Psoas muscle (tissue), 8 donors: ENCODE data around the gene APOO. TPM values are rescaled to one million over a fixed set of nuclear protein-coding genes. Genes with fewer than 3 reads are reported as not detected.
"Not testable (repeated sequence)": the region's sequence is repeated elsewhere in the genome, so short reads cannot be mapped to it uniquely, and the experiment has no call there.

Source experiments
- ATAC-seq, 4 donors: fragments of 200-7000 bp; cut with Tn5 transposase; one replicate each; pipeline ENCODE4 v1.9.1; 2020; ENCODE audit warnings: moderate library complexity in 3 of 4, mild to moderate bottlenecking in 2 of 4
- DNase-seq, 2 donors: peaks; one replicate each; pipeline ENCODE4 v3.0.0-alpha.2; 2020
- H3K27ac ChIP-seq: fragments of 200-600 bp; one replicate; pipeline ENCODE4 v1.8.0; 2022
- H3K27me3 ChIP-seq, 3 donors: fragments of 200-600 bp in 1 of 3; one replicate each; pipeline versions ENCODE4 v1.6.1 to v1.8.0; 2013 to 2022; ENCODE audit warnings: low read length in 2 of 3, mild to moderate bottlenecking in 2 of 3, moderate library complexity in 1 of 3; ENCODE audit not compliant: insufficient read depth in 3 of 3
- H3K36me3 ChIP-seq, 2 donors: fragments of 200-600 bp in 1 of 2; one replicate each; pipeline versions ENCODE4 v1.6.1 to v1.8.0; 2013 to 2022; ENCODE audit warnings: low read depth in 1 of 2, mild to moderate bottlenecking in 1 of 2, moderate library complexity in 1 of 2; ENCODE audit not compliant: insufficient read depth in 1 of 2
- H3K4me1 ChIP-seq: fragments of 200-600 bp; one replicate; pipeline ENCODE4 v1.8.0; 2022
- H3K4me3 ChIP-seq: fragments of 200-600 bp; one replicate; pipeline ENCODE4 v1.8.0; 2022; ENCODE audit warnings: mild to moderate bottlenecking
- H3K9me3 ChIP-seq: fragments of 200-600 bp; one replicate; pipeline ENCODE4 v1.8.0; 2022
- WGBS, 3 donors: extraction: QIAGEN DNeasy Blood & Tissue Kit; methylation state at CpG; one replicate each; pipeline versions ENCODE4 v1.1.6 to v1.1.7; 2013; 5-methylcytosine and 5-hydroxymethylcytosine counted together
- intact Hi-C, 2 donors: fragments of 100-400 bp; cut with DNase I; formaldehyde crosslinking; loops; one replicate each; pipeline versions ENCODE4 v1.11.0 to v1.14.2; 2022
- polyA plus RNA-seq, 3 donors: library from polyadenylated mRNA; stranded (reverse); fragments of 200-250 nt; gene quantifications; one replicate each; pipeline ENCODE4 v1.2.3, GENCODE V29; 2013
- total RNA-seq, 4 donors: library from RNA; stranded (reverse); fragmentation: NEBNext Ultra II Directional in 2 of 4; extraction: Animal tissue kit (Norgen Biotek cat#: 25700) in 2 of 4; gene quantifications; one replicate each; pipeline versions ENCODE4 v1.2.1 to v1.2.4, GENCODE V29; 2021 to 2023
- TF ChIP-seq, protein P1 (sequence below): fragments of 200-600 bp; IDR thresholded peaks from one replicate; pipeline ENCODE4 v1.8.0; 2022; ENCODE audit warnings: antibody characterized with exemption
- donor health status: healthy with polysubstance abuse.
- donor health status: DM: no; HTN: no; CAD: no; lungs with moderate emphysema.
- donor health status: Bipolar disorder and iron deficiency.
- donor health status: healthy.
- donor health status: DM: yes; HTN: yes; CAD: no.
- donor health status: DM: no; HTN: no; CAD: no.
- donor health status: DM: no; HTN: no; CAD: no.
- donor health status: DM: yes; HTN: yes; CAD: no.

APOO gene
- total and polyA plus RNA-seq, 7 donors = 29.7 to 78.5 (median 54.7) TPM

DNA sequence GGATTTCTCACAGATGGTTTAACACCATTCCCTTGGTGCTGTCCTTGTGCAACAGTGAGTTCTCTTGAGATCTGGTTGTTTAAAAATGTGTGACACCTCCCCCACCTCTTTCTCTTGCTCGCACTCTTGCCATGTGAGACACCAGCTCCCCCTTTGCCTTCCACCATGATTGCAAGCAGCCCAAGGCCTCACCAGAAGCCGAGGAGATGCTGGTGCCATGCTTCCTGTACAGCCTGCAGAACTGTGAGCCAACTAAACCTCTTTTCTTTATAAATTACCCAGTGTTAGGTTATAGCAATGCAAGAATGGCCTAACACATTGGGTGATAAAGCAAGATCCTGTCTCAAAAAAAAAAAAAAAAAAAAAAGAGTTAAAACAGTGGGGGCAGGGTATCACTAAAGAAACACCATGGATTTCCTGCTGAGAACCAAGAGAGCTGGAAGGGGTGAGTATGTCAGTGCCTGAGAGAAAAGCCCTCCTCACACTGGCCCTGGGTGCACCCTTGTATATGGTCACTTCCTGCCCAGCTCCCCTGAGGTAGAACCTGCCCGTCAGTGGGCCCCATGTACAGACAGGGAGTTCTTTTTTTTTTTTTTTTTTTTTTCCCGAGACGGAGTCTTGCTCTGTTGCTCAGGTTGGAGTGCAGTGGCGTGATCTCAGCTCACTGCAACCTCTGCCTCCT, 46.4 kb downstream of the APOO start:
- H3K4me1 ChIP-seq = no peaks in the 10 kb centered on the region

DNA sequence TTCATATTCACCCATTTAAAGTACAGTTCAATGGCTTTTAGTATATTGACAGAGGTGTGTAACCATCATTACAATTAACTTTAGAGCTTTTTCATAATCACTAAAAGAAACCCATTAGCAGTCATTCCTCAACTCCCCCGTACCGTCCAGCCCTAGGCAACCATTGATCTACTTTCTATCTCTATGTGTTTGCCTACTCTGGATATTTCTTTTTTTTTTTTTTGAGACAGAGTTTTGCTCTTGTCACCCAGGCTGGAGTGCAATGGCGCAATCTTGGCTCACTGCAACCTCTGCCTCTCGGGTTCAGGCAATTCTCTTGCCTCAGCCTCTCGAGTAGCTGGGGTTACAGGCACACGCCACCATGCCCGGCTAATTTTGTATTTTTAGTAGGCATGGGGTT, 48.5 kb downstream of the APOO start:
- WGBS, 3 donors = 84 to 96% (median 85%) methylated on average over 7 of the region's 7 CpGs
- H3K4me3 ChIP-seq, H3K4me1 ChIP-seq, H3K9me3 ChIP-seq, H3K27me3 ChIP-seq, DNase-seq, H3K27ac ChIP-seq, H3K36me3 ChIP-seq, ATAC-seq, intact Hi-C loops: not testable (repeated sequence)

More for the DNA sequence above, 46.4 kb downstream of the APOO start:
- DNase-seq (no peak), ATAC-seq (no peak)
- Histone ChIP-seq H3K27ac (no peak overlapping the region), H3K4me3 (no peak overlapping the region), H3K9me3 (no peaks in the 10 kb centered on the region), H3K27me3 (no peaks in the 10 kb centered on the region), H3K36me3 (peaks cover 0 to 4% of the 10 kb centered on the region in 2 donors)
- TF ChIP-seq, protein P1, sequence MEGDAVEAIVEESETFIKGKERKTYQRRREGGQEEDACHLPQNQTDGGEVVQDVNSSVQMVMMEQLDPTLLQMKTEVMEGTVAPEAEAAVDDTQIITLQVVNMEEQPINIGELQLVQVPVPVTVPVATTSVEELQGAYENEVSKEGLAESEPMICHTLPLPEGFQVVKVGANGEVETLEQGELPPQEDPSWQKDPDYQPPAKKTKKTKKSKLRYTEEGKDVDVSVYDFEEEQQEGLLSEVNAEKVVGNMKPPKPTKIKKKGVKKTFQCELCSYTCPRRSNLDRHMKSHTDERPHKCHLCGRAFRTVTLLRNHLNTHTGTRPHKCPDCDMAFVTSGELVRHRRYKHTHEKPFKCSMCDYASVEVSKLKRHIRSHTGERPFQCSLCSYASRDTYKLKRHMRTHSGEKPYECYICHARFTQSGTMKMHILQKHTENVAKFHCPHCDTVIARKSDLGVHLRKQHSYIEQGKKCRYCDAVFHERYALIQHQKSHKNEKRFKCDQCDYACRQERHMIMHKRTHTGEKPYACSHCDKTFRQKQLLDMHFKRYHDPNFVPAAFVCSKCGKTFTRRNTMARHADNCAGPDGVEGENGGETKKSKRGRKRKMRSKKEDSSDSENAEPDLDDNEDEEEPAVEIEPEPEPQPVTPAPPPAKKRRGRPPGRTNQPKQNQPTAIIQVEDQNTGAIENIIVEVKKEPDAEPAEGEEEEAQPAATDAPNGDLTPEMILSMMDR = no peak
- WGBS, 3 donors = 85 to 98% (median 95%) methylated on average over 4 to 6 of the region's 6 CpGs
- intact Hi-C loops = no loop called here

DNA sequence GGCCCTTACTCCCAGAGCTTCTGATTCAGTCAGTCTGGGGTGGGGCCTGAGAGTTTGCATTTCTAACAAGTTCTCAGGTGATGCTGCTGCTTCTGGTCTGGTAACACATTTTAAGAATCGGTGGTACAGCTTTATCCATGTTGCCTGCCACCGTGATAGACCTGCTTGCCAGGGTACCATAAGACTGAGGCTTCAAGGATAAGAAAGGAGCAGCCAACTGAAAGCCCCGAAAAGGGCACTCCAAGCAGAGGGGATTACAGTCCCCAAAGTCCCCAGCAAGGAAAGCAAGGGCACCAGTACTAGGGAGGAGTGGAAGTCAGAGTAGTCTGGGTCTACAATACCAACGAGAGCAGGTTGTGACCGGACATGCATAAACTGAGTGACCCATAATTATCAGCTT, 49.8 kb downstream of the APOO start:
- intact Hi-C loops = no loop called here
- TF ChIP-seq, protein P1 = no peak
- Histone ChIP-seq H3K4me1 (no peaks in the 10 kb centered on the region), H3K36me3 (peaks cover 0 to 4% of the 10 kb centered on the region in 2 donors), H3K9me3 (no peaks in the 10 kb centered on the region), H3K27me3 (no peaks in the 10 kb centered on the region), H3K27ac (no peak overlapping the region), H3K4me3 (no peak overlapping the region)
- WGBS, 3 donors = 82 to 100% (median 93%) methylated on average over 5 of the region's 5 CpGs
- no peak for ATAC-seq
- DNase-seq = no peak

DNA sequence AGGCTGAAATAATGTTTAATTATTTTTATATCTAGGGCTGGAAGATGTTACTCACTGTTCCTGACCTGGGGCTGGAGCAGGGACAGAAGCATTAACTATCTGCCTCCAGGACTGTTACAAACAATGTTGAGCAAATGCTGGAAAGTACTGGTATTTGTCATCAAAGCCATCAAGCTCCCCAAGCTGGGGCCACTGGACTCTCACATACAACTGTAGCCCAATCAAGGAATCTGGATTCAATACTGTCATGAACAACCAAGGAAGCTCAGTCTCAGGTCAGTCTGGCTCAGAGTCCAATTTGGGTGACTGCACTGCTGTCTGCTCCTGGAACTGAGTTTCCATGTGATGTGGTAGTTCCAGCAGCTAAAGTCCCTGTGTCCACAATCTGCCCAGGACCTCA, 50.4 kb downstream of the APOO start:
- H3K4me1 ChIP-seq = no peaks in the 10 kb centered on the region
- H3K27me3 ChIP-seq = no peaks in the 10 kb centered on the region
- H3K9me3 ChIP-seq = no peaks in the 10 kb centered on the region
- intact Hi-C loops = no loop called here
- TF ChIP-seq, protein P1 = no peak
- ATAC-seq (no peak), DNase-seq (no peak)
- no peak overlapping the region for H3K4me3 ChIP-seq
- peaks cover 0 to 4% of the 10 kb centered on the region in 2 donors for H3K36me3 ChIP-seq
- no peak overlapping the region for H3K27ac ChIP-seq

DNA sequence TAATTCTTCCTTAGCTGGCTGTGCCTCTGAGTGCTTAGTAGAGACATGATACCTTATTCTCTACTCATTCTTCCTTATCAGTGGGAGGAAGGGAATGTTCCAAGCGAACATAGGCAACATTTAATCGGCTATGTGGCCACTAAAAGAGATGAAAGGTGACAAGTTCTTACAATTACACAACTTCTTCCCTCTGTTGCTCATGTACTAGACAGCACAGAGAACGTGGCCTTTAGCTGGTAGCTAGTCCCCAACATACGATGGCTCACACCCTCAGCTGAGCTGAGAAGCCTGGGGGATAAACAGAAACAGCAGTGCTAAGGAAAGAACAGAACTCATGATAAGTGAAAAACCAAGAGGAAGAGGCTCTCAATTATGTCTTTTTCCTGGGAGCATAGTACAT, 52.2 kb downstream of the APOO start:
- DNase-seq = no peak
- TF ChIP-seq, protein P1 = no peak
- intact Hi-C loops = no loop called here
- Histone ChIP-seq H3K4me1 (no peaks in the 10 kb centered on the region), H3K9me3 (no peaks in the 10 kb centered on the region), H3K36me3 (peaks cover 0 to 4% of the 10 kb centered on the region in 2 donors), H3K27me3 (no peaks in the 10 kb centered on the region), H3K27ac (no peak overlapping the region), H3K4me3 (no peak overlapping the region)
- no peak for ATAC-seq
- WGBS, 3 donors = 83 to 96% (median 91%) methylated on average over 4 of the region's 4 CpGs
